Bronchial epithelial cell (primary cell): Measurements from ENCODE around the gene IARS2. TPM values are rescaled to one million over a fixed set of nuclear protein-coding genes. Genes with fewer than 3 reads are reported as not detected.
"Not testable (repeated sequence)": the region's sequence is repeated elsewhere in the genome, so short reads cannot be mapped to it uniquely, and the experiment has no call there.

Source experiments
- DNase-seq: peaks from one replicate; pipeline ENCODE4 v3.0.0-alpha.2; 2010; ENCODE audit warnings: low read depth
- FAIRE-seq: peaks from 2 replicates; lab custom pipeline; 2011; peaks lifted over from hg19 to GRCh38; lab: Jason Lieb, UNC
- H3K27me3 ChIP-seq: 2 replicates; pipeline ENCODE4 v1.5.1; 2011; ENCODE audit warnings: low read length; ENCODE audit not compliant: control insufficient read depth, insufficient read depth
- H3K36me3 ChIP-seq: 2 replicates; pipeline ENCODE4 v1.5.1; 2011; ENCODE audit warnings: low read length; ENCODE audit not compliant: control insufficient read depth, insufficient read depth
- H3K4me3 ChIP-seq: 2 replicates; pipeline ENCODE4 v1.5.1; 2011; ENCODE audit warnings: mild to moderate bottlenecking, low read depth, low read length, control low read depth
- CTCF ChIP-seq: IDR thresholded peaks from 2 replicates; pipeline ENCODE4 v1.5.1; 2011; ENCODE audit warnings: mild to moderate bottlenecking, moderate library complexity, low read length, control low read depth, inconsistent platforms; ENCODE audit not compliant: insufficient read depth, severe bottlenecking
- total RNA-seq: library from RNA; depleted of rRNA; stranded (reverse); fragments of >200 nt; gene quantifications from 2 replicates; pipeline ENCODE4 v1.2.1, GENCODE V29; 2014

The IARS2 gene
- total RNA-seq, 1 donor from 2014 or later: 113 TPM

GRCh38 chr1:220166853-220167252 is 72.9 kb downstream of the IARS2 start:
- no peak for DNase-seq
- no peak for TF ChIP-seq CTCF
- no peak for FAIRE-seq
- Histone ChIP-seq H3K27me3 (no peaks in the 10 kb centered on the region), H3K36me3 (peaks cover 14% of the 10 kb centered on the region), H3K4me3 (no peak overlapping the region)

GRCh38 chr1:220169887-220170286 is 76.0 kb downstream of the IARS2 start:
- H3K4me3 ChIP-seq, DNase-seq, FAIRE-seq, H3K27me3 ChIP-seq: not testable (repeated sequence)
- H3K36me3 ChIP-seq: peaks cover 19% of the 10 kb centered on the region

- H3K27me3 ChIP-seq: no peaks in the 10 kb centered on the region
- H3K36me3 ChIP-seq: peaks cover 17% of the 10 kb centered on the region
- FAIRE-seq (no peak), DNase-seq (no peak)
- no peak for TF ChIP-seq CTCF
- H3K4me3 ChIP-seq: no peak overlapping the region
Measured at GRCh38 chr1:220170836-220171526, 77.0 kb downstream of the IARS2 start.

GRCh38 chr1:220176540-220176939 is 82.6 kb downstream of the IARS2 start:
- no peaks in the 10 kb centered on the region for H3K27me3 ChIP-seq
- H3K4me3 ChIP-seq: no peak overlapping the region
- no peak for FAIRE-seq
- no peak for DNase-seq
- H3K36me3 ChIP-seq: peaks cover 8% of the 10 kb centered on the region
- TF ChIP-seq CTCF: no peak

- FAIRE-seq (no peak), DNase-seq (no peak)
- no peak for TF ChIP-seq CTCF
- Histone ChIP-seq H3K4me3 (no peak overlapping the region), H3K27me3 (no peaks in the 10 kb centered on the region), H3K36me3 (peaks cover 1% of the 10 kb centered on the region)
Measured at GRCh38 chr1:220182111-220182510, 88.2 kb downstream of the IARS2 start.

GRCh38 chr1:220182656-220183055 is 88.7 kb downstream of the IARS2 start:
- TF ChIP-seq CTCF: no peak
- Histone ChIP-seq H3K27me3 (no peaks in the 10 kb centered on the region), H3K4me3 (no peak overlapping the region), H3K36me3 (peaks cover 1% of the 10 kb centered on the region)
- no peak for FAIRE-seq
- no peak for DNase-seq
